ENCODE results near the gene CHST7.

The CHST7 gene

GRCh38 chrX:46610070-46610658 lies 36.6 kb downstream of the CHST7 start:
- DNase-seq (ENCODE audit: low read depth) = no peak

- no peak for DNase-seq (ENCODE audit: low read depth)
Observed at GRCh38 chrX:46611658-46612362, 38.2 kb downstream of the CHST7 start.

- no peak for DNase-seq (ENCODE audit: low read depth)
Observed at GRCh38 chrX:46617906-46618305, 44.3 kb downstream of the CHST7 start.

- no peak for DNase-seq (ENCODE audit: low read depth)
Observed at GRCh38 chrX:46618947-46619346, 45.4 kb downstream of the CHST7 start.

GRCh38 chrX:46620505-46620904 lies 46.9 kb downstream of the CHST7 start:
- DNase-seq (ENCODE audit: low read depth) = no peak

GRCh38 chrX:46621572-46621971 lies 48.0 kb downstream of the CHST7 start:
- no peak for DNase-seq (ENCODE audit: low read depth)

- no peak for DNase-seq (ENCODE audit: low read depth)
Observed at GRCh38 chrX:46624090-46624786, 50.7 kb downstream of the CHST7 start.

- DNase-seq (ENCODE audit: low read depth) = no peak
Observed at GRCh38 chrX:46626566-46626965, 53.0 kb downstream of the CHST7 start.

GRCh38 chrX:46627062-46627461 lies 53.5 kb downstream of the CHST7 start:
- DNase-seq (ENCODE audit: low read depth) = no peak

GRCh38 chrX:46627711-46628419 lies 54.3 kb downstream of the CHST7 start:
- no peak for DNase-seq (ENCODE audit: low read depth)

- DNase-seq (ENCODE audit: low read depth) = peak; percentile 14
Observed at GRCh38 chrX:46628460-46629371, 55.2 kb downstream of the CHST7 start.

- peak; percentile 38 for DNase-seq (ENCODE audit: low read depth)
Observed at GRCh38 chrX:46630141-46630540, 56.6 kb downstream of the CHST7 start.

GRCh38 chrX:46634577-46634976 lies 61.0 kb downstream of the CHST7 start:
- DNase-seq (ENCODE audit: low read depth) = no peak

- no peak for DNase-seq (ENCODE audit: low read depth)
Observed at GRCh38 chrX:46635186-46635585, 61.6 kb downstream of the CHST7 start.

GRCh38 chrX:46636223-46636622 lies 62.7 kb downstream of the CHST7 start:
- DNase-seq (ENCODE audit: low read depth) = no peak

- DNase-seq (ENCODE audit: low read depth) = peak; percentile 74
Observed at GRCh38 chrX:46637938-46638337, 64.4 kb downstream of the CHST7 start.

- DNase-seq (ENCODE audit: low read depth) = peak; percentile 50
Observed at GRCh38 chrX:46642145-46642544, 68.6 kb downstream of the CHST7 start.

- no peak for DNase-seq (ENCODE audit: low read depth)
Observed at GRCh38 chrX:46643636-46644035, 70.1 kb downstream of the CHST7 start.

- DNase-seq (ENCODE audit: low read depth) = no peak
Observed at GRCh38 chrX:46645614-46646013, 72.0 kb downstream of the CHST7 start.

- DNase-seq (ENCODE audit: low read depth) = no peak
Observed at GRCh38 chrX:46647251-46647650, 73.7 kb downstream of the CHST7 start.

Data from ELR (cell line).